Adrenal gland (tissue), 5 donors: Measurements from ENCODE around the gene BACH1.

Experiments
- POLR2A ChIP-seq, 2 donors: fragments of 450-650 bp; IDR thresholded peaks; one replicate each; pipeline ENCODE4 v1.6.1; 2017; ENCODE audit warnings: antibody characterized with exemption in 2 of 2, mild to moderate bottlenecking in 2 of 2, moderate library complexity in 1 of 2
- TF ChIP-seq, protein P1 (sequence below), 6 experiments: fragments of 450-650 bp in 4 of 6; fragments of 200-600 bp in 2 of 6; sonication (generic) in 1 of 6; IDR thresholded peaks; 1 replicate in 5 of 6; 2 replicates in 1 of 6; pipeline versions ENCODE4 v1.5.1 to v1.8.0; 2016 to 2021; ENCODE audit warnings: antibody characterized with exemption in 6 of 6, mild to moderate bottlenecking in 2 of 6, moderate library complexity in 1 of 6
- donor health status: DM: no; HTN: no; CAD: no.

DNA sequence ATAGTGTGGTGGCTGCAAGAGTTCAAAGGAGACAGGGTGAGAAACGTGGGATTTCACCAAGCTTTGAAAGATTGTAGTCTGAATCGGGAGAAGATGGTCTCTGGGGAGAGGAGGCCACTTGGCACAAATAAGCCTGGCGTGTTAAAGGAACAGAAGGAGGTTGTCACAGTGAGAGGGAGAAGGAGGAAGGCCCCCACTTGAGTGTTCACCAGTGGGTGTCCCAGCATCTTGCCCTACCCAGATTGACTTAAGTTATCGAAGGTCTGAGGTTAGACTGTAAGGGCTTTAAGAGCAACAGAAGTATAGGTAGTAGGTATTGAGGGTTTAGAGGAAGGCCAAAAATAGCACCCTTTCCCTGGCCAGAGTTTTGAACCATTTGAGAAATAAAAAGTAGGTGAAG, 48.0 kb downstream of the BACH1 start:
- no peak for TF ChIP-seq POLR2A (IDR thresholded peaks at IDR 0.05)
- TF ChIP-seq, protein P1, sequence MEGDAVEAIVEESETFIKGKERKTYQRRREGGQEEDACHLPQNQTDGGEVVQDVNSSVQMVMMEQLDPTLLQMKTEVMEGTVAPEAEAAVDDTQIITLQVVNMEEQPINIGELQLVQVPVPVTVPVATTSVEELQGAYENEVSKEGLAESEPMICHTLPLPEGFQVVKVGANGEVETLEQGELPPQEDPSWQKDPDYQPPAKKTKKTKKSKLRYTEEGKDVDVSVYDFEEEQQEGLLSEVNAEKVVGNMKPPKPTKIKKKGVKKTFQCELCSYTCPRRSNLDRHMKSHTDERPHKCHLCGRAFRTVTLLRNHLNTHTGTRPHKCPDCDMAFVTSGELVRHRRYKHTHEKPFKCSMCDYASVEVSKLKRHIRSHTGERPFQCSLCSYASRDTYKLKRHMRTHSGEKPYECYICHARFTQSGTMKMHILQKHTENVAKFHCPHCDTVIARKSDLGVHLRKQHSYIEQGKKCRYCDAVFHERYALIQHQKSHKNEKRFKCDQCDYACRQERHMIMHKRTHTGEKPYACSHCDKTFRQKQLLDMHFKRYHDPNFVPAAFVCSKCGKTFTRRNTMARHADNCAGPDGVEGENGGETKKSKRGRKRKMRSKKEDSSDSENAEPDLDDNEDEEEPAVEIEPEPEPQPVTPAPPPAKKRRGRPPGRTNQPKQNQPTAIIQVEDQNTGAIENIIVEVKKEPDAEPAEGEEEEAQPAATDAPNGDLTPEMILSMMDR (IDR thresholded peaks at IDR 0.05) = no peak
